Activated T-cell treated with anti-CD3 and anti-CD28 coated beads, Interleukin-2, amount 50 U/mL, for 1 hour (primary cell): Measurements from ENCODE around the gene ITPR2.

Source experiments
- DNase-seq: peaks from one replicate; pipeline ENCODE4 v3.0.0-alpha.2; 2020

The ITPR2 gene

GRCh38 chr12:26754148-26754547, 78.8 kb downstream of the ITPR2 start:
- no peak for DNase-seq

GRCh38 chr12:26751179-26751578, 81.8 kb downstream of the ITPR2 start:
- no peak for DNase-seq

DNA sequence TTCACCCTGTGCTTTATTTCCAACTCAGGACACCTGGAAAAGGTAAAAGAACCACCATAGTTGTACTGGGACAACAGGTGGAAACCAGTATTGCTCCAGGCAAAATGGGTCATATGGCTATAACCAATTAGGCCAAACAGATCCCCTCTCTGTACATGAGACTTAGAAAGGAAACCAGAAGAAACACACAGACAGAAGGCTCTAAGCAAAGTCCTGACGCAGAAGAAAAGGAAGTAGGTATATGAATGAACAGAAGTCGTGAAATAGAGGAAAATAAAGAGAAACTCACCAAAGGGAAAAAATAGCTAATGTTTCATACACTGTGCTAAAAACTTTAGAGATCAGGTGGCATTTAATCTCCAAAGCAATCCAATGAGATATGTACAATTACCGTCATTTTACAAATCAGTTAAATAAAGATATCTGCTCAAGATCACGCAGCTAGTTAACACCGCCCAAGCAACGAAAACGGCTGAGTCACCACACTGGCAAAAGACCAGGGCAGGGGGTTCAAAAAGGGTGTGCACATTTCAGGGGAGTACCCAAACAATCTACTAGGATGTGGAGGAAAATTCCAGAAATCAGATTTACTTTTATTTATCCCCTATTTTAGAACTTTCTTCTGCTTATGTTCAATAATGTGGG, 82.3 kb downstream of the ITPR2 start:
- no peak for DNase-seq

GRCh38 chr12:26749781-26750180, 83.2 kb downstream of the ITPR2 start:
- DNase-seq, result no peak

GRCh38 chr12:26748741-26749431, 84.1 kb downstream of the ITPR2 start:
- DNase-seq, result no peak

- DNase-seq, result no peak
These were observed 84.6 kb downstream of the ITPR2 start for GRCh38 chr12:26748412-26748740.

GRCh38 chr12:26746121-26746714, 86.8 kb downstream of the ITPR2 start:
- no peak for DNase-seq

DNA sequence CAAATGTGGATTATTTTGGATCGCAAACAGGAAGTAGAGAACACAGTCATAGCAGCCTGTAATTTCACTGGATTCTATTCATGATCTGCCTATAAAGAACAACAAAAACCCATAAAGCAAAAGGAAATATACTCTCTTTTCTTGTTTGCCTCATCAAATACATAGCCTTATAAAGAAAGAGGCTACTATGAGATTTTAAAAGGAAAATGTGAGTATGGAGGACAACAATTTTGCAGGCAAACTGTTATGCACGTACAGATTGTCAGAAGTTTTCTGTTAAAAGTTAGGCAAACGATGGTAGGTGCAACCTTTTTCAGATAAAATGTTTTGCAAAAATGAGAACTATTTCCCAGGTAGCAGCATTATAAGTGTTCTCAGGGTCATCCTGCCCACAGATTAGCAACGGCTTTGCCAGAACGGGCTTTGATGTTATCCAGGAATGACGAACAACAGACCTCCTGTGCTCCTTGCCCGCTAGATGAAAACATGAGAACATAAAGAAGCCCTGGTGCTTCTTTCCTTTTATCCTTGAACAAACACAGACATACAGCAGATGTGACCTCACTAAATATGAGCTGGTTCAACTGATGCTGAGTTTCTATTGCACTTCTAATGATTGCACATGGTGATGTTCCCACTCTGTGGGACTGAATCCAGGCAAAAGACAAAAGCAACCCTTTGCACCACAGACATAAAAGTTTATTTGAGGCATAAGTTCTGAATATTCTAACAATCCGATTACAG, 88.1 kb downstream of the ITPR2 start:
- DNase-seq, result no peak

- DNase-seq, result no peak
These were observed 88.9 kb downstream of the ITPR2 start for GRCh38 chr12:26744042-26744626.

DNA sequence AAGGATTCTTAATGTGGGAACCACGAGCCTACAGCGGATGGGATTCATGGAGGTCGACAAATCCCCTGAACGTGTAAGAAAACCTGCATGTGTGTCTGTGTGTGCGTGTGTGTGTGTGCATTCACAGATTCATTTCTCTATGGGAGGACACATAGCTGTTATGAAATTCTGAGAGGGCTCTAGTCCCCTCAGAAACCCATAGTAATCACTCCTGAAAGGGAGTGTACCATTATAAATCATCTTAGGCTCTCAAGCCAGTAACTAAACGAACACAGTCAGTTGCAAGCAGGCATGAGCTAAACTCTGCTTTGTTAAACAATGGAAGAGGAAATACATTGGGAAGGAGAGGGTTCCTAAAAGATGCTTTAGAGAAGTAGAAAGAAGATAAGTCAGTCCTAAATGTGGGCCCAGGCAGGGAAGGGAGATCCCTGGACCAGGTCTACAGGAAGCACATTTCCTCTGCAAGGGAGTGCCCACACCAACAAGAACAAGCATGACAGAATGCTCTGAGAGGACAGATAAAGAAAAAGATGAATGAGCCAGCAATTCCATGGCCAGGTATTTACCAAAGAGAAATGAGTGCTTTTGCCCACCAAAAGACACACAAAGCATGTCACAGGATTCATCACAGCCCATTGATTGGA, 91.3 kb downstream of the ITPR2 start:
- no peak for DNase-seq

DNA sequence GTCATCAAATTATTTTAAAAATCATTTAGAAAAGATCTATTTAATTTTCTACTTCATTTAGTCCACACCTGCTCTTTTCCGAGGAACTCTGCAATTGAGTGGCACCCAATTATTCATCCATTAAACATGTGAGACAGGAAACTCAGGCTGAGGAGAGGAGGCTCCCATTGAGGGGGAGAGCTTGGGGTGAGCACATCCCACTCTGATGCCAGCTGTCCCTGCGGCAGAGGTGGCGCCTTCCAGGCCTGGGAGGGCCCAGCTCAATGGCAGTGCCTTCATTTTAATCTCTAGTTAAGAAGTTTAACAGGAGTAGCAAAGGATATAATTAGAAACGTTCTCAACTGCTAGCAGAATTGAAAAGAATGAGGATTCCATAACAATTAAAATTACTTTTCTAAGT, 92.0 kb downstream of the ITPR2 start:
- no peak for DNase-seq

- DNase-seq, result no peak
These were observed 92.6 kb downstream of the ITPR2 start for GRCh38 chr12:26740348-26740747.

GRCh38 chr12:26737487-26738030, 95.4 kb downstream of the ITPR2 start:
- no peak for DNase-seq

- no peak for DNase-seq
These were observed 96.2 kb downstream of the ITPR2 start for GRCh38 chr12:26736563-26737486.

DNA sequence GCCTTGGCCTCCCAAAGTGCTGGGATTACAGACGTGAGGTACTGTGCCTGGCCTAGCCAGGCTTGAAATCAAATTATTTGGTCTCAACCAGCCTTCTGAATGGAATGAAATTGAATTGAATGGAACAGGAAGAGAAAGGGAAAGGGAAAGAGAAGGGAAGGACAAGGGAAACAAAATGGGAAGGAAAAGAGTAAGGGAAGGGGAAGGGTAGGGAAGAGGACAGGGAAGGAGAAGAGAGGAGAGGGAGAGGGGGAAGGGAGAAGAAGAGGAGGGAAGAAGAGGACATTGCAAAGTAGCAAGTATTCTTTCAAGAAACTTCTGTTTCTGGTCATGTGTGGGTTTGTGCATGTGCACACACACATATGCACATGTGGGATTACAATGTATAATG, 97.8 kb downstream of the ITPR2 start:
- no peak for DNase-seq

- DNase-seq, result no peak
These were observed 98.3 kb downstream of the ITPR2 start for GRCh38 chr12:26734510-26735248.

DNA sequence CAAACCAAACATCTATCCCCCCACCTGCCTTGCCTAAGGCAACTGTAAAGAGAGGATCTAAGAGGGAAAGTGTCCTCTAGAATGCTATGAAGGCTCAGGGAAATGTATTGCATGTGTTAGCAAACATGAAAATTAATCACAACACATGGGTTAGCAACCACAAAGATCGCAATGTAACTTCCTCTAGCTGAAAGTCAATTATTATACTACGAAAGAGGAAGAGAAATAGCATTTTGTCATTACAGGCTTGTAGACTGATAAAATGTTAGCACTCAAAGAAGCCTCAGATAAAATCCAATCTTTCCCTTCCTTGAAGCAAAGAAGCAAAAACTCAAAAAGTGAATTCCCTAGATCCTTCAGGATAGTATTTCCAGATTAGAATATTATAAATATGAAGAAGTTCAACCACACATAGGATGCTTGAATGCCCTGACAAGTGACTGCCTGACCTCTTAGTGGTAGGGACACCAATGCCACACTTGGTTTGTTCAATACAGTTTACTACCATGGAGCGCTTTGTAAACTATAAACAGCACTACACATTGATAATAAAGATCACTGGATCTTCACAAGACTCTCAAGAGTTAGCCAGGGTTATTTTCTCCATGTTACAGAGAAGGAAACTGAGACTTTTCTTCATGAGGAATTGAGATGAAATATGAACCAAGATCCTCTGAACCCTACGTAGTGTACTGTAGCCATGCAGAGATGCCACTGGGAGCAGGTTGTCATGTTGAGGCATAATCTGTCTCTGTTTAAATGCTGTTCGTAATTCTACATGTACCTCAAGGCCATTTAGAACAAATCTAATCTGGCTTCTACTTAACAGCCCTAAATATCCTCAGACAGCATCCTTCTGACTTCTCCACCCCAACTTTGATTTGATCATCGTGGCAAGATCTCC, 100.7 kb downstream of the ITPR2 start:
- DNase-seq, result no peak

DNA sequence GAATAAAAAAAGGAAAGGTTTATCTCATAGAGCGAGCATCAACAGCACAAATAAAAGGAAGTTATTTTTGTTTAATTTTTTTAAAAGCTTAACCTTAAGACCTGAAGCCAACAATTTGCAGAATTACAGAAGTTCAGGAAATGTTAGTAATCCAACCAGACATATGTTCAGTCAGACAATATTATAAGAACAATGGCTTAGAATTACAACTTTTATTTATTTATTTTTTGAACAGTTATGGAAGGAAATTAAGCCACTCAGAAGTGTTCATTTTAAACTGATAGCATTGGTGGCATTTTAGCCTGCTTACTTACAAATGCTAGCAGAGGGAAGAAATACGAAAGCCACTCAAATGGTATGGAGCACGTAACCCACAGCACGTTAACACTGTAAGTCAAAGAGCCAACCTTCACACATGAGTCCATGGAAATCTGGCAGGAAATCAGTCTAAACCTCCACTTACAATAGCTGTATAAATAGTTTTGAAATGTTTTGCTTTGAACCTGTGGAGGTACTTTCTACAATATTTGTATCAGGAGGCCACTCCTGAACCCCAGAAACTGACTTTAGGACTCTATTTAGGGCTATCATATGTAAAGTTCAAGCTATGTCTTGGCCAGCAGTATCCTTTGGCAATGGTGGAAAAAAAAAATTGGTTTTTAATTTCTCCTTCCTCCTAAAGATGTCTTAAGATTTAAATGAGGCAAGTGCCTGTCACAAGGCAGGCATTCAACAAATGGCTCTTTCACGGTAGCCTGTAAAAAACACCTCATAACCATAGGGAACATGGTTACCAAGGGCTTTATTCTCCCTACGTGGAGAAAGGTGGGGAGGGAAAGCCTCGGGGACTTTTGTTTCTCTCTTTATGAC, 102.3 kb downstream of the ITPR2 start:
- DNase-seq, result no peak
